Thyroid gland (tissue), 4 donors: ENCODE data around the gene ZNF423. TPM values are rescaled to one million over a fixed set of nuclear protein-coding genes. Genes with fewer than 3 reads are reported as not detected.

ENCODE experiments used
- DNase-seq, 2 donors: peaks; one replicate each; pipeline ENCODE4 v3.0.0-alpha.2; 2019
- H3K27ac ChIP-seq, 3 donors: fragments of 200-600 bp; sonication (generic); 1 replicate in 2 of 3; 2 replicates in 1 of 3; pipeline ENCODE4 v1.5.1; 2016 to 2019; ENCODE audit warnings: mild to moderate bottlenecking in 1 of 3, moderate library complexity in 1 of 3
- H3K27me3 ChIP-seq: fragments of 200-600 bp; sonication (generic); one replicate; pipeline ENCODE4 v1.5.1; 2019
- H3K36me3 ChIP-seq, 2 donors: fragments of 200-600 bp; sonication (generic); one replicate each; pipeline ENCODE4 v1.5.1; 2016 to 2019
- H3K4me1 ChIP-seq, 2 donors: fragments of 200-600 bp; sonication (generic); one replicate each; pipeline ENCODE4 v1.5.1; 2017 to 2019
- H3K4me3 ChIP-seq, 3 donors: fragments of 200-600 bp; sonication (generic); replicated peaks in 1 of 3; 1 replicate in 2 of 3; 2 replicates in 1 of 3; pipeline ENCODE4 v1.5.1; 2016; ENCODE audit warnings: mild to moderate bottlenecking in 1 of 3
- H3K9me3 ChIP-seq: fragments of 200-600 bp; sonication (generic); one replicate; pipeline ENCODE4 v1.5.1; 2017
- CTCF ChIP-seq, 6 experiments: fragments of 200-600 bp in 3 of 6; fragments of 450-650 bp in 3 of 6; sonication (generic) in 3 of 6; IDR thresholded peaks; one replicate each; pipeline ENCODE4 v1.5.1; 2016 to 2019; ENCODE audit warnings: antibody characterized with exemption in 6 of 6, mild to moderate bottlenecking in 2 of 6, inconsistent platforms in 1 of 6, moderate library complexity in 1 of 6
- POLR2A ChIP-seq, 2 donors: fragments of 450-650 bp; IDR thresholded peaks; one replicate each; pipeline ENCODE4 v1.6.1; 2017; ENCODE audit warnings: antibody characterized with exemption in 2 of 2, mild to moderate bottlenecking in 2 of 2, moderate library complexity in 1 of 2
- WGBS, 2 donors: methylation state at CpG; one replicate each; pipeline ENCODE4 v1.1.5; 2017; 5-methylcytosine and 5-hydroxymethylcytosine counted together
- intact Hi-C: fragments of 100-400 bp; cut with DNase I; formaldehyde crosslinking; loops from one replicate; pipeline ENCODE4 v1.15.1; 2023
- total RNA-seq, 4 donors: library from RNA; depleted of rRNA; stranded (reverse); fragments of >200 nt; gene quantifications; one replicate each; pipeline ENCODE4 v1.2.3, GENCODE V29; 2016

The ZNF423 gene
- total RNA-seq, 4 donors from 2014 or later, result 7.4 to 10.0 (median 8.5) TPM

DNA sequence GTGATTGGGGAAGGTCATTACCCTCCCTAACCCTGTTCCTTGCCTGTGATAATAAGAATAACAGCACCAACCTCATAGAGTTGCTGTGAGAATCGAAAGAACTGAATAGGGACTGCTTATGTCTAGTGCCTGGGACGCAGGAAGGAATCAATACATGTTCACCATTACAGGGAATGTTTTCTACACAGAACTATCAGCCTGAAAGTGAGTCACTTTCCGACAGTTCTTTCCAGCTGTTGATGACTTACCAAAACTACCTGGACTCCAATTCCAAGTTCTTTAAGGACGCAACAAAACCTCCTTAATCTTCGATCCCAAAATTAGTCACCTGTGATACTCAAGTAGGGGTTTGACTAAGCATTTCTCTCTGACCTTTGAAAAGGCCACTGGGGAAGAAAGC lies 29.4 kb downstream of the ZNF423 start:
- H3K4me1 ChIP-seq, result peaks cover 0 to 43% of the 10 kb centered on the region in 2 donors
- no peaks in the 10 kb centered on the region for H3K27me3 ChIP-seq
- H3K4me3 ChIP-seq, result no peak overlapping the region
- TF ChIP-seq POLR2A (IDR thresholded peaks at IDR 0.05), result no peak
- TF ChIP-seq CTCF (IDR thresholded peaks at IDR 0.05), result no peak
- no peaks in the 10 kb centered on the region for H3K9me3 ChIP-seq
- H3K27ac ChIP-seq, result peak overlapping the region in 1 of 3 donors; percentile 68
- WGBS, 2 donors, result 77 to 79% methylated on average over 5 of the region's 5 CpGs
- intact Hi-C loops, result no loop called here
- no peaks in the 10 kb centered on the region for H3K36me3 ChIP-seq
- DNase-seq, result no peak

GRCh38 chr16:49825041-49825440 lies 30.9 kb downstream of the ZNF423 start:
- Histone ChIP-seq H3K4me1 (peaks cover 0 to 43% of the 10 kb centered on the region in 2 donors), H3K27me3 (no peaks in the 10 kb centered on the region), H3K4me3 (no peak overlapping the region), H3K9me3 (no peaks in the 10 kb centered on the region), H3K36me3 (no peaks in the 10 kb centered on the region), H3K27ac (peak overlapping the region in 1 of 3 donors; percentile 68)
- no peak for DNase-seq
- 68 to 71% methylated on average over 1 of the region's 1 CpG for WGBS, 2 donors
- no peak for TF ChIP-seq CTCF (IDR thresholded peaks at IDR 0.05)
- no peak for TF ChIP-seq POLR2A (IDR thresholded peaks at IDR 0.05)
- intact Hi-C loops, result no loop called here

DNA sequence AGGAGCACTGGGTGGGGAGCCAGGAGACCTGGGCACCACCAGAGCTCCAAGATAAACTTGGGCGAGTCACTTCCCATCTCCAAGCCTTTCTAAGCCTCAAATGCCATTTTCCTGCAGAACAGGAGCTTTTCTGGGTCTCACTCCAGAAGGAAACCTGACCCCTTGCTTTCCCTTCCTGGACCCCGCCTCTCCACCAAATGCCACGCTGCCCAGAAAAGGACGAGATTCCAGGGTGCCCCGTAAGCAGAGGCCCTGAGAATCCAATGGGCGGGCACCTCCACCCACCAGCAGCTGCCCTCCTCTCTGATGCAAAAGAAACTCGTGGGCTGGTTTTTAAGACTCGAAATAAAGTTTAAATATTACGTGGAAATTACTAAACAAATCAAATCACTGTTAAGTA lies 31.3 kb downstream of the ZNF423 start:
- Histone ChIP-seq H3K27ac (peak overlapping the region in 1 of 3 donors; percentile 37), H3K9me3 (no peaks in the 10 kb centered on the region), H3K27me3 (no peaks in the 10 kb centered on the region), H3K4me3 (no peak overlapping the region), H3K4me1 (peaks cover 0 to 43% of the 10 kb centered on the region in 2 donors), H3K36me3 (no peaks in the 10 kb centered on the region)
- 60 to 66% methylated on average over 9 of the region's 9 CpGs for WGBS, 2 donors
- DNase-seq, result no peak
- intact Hi-C loops, result no loop called here
- no peak for TF ChIP-seq CTCF (IDR thresholded peaks at IDR 0.05)
- no peak for TF ChIP-seq POLR2A (IDR thresholded peaks at IDR 0.05)

DNA sequence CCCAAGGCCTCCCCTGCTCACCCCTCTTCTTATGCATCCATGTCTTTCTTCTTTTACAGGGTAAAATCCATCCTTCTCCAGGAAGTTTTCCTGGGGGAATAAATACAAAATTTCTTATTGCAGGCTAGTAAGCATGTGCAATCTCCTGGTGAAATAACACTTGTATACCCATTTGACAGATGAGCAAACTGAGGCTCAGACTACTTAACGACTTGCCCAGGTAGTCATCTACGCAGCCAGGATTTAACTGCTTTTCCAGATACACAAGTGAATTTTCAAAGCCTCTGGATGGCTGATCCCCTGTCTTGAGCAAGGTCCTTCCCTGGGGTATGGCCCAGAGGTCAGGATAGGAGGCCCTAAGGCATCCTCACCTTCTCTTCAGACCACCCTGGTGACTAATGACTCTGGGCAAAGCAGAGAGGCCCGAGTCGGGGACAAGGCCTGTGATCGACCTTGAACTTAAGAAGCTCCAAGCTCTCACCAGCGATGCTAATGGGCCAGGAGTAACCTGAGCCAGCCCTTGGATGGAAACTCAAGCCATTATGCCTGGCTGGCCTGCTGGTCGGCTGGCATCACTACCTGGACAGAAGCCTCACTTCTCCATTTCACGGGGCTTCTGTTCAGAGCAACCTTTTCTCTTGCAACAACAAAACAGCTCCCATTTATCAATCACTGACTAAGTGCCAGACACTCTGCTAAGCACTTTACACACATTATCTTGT lies 33.1 kb downstream of the ZNF423 start:
- no peak for TF ChIP-seq POLR2A (IDR thresholded peaks at IDR 0.05)
- no peak for TF ChIP-seq CTCF (IDR thresholded peaks at IDR 0.05)
- intact Hi-C loops, result no loop called here
- H3K27me3 ChIP-seq, result no peaks in the 10 kb centered on the region
- 74 to 81% methylated on average over 4 to 8 of the region's 8 CpGs for WGBS, 2 donors
- H3K4me3 ChIP-seq, result no peak overlapping the region
- no peak for DNase-seq
- H3K4me1 ChIP-seq, result peaks cover 0 to 31% of the 10 kb centered on the region in 2 donors
- H3K9me3 ChIP-seq, result no peaks in the 10 kb centered on the region
- no peak overlapping the region for H3K27ac ChIP-seq
- H3K36me3 ChIP-seq, result no peaks in the 10 kb centered on the region

DNA sequence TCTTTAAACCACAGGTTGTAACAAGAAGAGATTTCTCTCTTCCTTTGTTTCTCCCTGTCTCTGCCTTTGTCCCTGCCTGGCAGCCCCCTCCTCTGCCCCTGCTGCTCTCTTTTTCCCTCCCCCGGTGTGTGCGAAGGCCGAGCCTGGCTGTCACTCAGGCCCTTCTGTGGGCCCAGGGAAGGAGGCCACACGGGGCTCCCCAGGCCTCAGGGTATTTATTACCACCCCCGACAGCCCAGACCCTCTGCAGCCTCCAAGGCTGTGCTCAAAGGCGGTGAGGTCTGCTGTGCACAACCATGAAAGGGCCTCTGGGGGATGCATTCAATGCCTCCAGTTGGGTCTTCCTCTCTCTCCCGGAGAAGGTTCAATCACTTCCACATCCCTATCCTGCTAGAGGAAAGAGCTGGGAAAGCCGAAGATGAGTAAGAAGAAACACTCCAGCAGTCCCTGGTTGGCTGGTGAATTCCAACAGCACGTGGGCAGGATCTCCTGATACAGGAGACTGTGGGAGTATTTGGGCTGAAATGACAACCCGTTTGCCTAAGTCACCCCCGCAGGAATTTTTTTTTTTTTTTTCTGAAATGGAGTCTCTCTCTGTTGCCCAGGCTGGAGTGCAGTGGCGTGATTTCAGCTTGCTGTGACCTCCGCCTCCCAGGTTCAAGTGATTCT lies 34.2 kb downstream of the ZNF423 start:
- Histone ChIP-seq H3K4me3 (no peak overlapping the region), H3K36me3 (no peaks in the 10 kb centered on the region), H3K27me3 (no peaks in the 10 kb centered on the region), H3K9me3 (no peaks in the 10 kb centered on the region), H3K4me1 (peaks cover 0 to 22% of the 10 kb centered on the region in 2 donors), H3K27ac (no peak overlapping the region)
- TF ChIP-seq POLR2A (IDR thresholded peaks at IDR 0.05) (no peak), CTCF (IDR thresholded peaks at IDR 0.05) (no peak)
- WGBS, 2 donors, result 79 to 84% methylated on average over 13 of the region's 13 CpGs
- no peak for DNase-seq
- intact Hi-C loops, result no loop called here
